Activated CD4-positive, CD25-positive, alpha-beta regulatory T cell treated with anti-CD3 and anti-CD28 coated beads, Interleukin-2, amount 50 U/mL, for 16 hours (primary cell): ENCODE results near the gene PKD1L1.

Experiments used
- DNase-seq: peaks from one replicate; pipeline ENCODE4 v3.0.0-alpha.2; 2020; ENCODE audit warnings: low read depth, low spot score

The PKD1L1 gene

GRCh38 chr7:47905076-47905920, 43.0 kb downstream of the PKD1L1 start:
- no peak for DNase-seq

GRCh38 chr7:47902013-47902412, 46.3 kb downstream of the PKD1L1 start:
- DNase-seq, result no peak

DNA sequence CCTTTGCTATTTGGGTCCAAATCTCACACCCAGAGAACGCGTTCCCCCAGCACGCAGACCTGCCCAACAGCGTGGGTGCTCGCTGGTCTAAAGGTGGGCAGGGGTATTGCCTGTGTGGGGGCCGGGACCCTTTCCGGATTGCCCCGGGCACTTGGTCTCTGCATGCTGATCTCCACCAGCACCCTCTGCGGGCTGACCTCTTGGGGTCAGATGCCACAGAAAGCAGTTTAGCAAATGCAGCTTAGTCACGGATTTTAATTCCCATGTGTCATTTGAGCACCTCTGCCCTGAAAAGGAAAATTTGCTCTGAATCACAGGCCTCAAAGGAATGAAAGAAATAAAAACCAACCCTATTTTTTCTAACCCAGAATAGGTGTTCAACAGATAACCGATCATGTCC, 46.7 kb downstream of the PKD1L1 start:
- no peak for DNase-seq

- DNase-seq, result no peak
Observed at GRCh38 chr7:47897831-47898230, 50.4 kb downstream of the PKD1L1 start.

GRCh38 chr7:47896809-47897423, 51.4 kb downstream of the PKD1L1 start:
- DNase-seq, result no peak

GRCh38 chr7:47895026-47895425, 53.2 kb downstream of the PKD1L1 start:
- no peak for DNase-seq

DNA sequence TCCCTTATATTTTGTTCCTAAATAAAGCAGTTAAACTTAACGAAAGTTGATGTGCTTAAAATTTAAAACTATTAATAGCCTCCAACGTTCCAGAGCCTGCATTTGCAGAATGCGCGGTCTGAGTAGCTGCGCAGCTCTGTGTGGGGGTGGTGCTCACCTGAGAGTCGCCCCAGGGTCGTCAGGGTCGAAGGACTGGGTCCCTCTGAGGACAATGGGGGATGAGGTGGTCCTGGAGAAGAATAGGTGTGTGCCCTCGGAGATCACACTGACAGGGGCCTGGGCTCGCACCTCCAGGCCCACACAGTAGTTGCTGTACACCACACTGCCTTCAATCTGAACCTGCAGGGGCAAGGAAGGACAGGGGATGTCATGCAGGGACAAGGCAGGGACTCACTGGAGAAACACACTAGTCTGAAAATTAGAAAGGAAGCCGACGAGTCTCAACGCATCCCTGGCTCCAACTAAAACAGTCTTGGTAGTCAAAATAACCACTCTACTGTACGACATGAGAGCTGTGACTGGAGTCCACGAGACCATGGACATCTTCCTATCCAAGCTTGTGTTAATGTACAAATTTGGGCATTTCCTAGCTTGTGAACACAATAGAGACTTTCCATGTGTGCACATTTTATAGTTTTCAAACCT, 54.4 kb downstream of the PKD1L1 start:
- DNase-seq, result no peak

GRCh38 chr7:47893238-47893637, 55.0 kb downstream of the PKD1L1 start:
- no peak for DNase-seq

DNA sequence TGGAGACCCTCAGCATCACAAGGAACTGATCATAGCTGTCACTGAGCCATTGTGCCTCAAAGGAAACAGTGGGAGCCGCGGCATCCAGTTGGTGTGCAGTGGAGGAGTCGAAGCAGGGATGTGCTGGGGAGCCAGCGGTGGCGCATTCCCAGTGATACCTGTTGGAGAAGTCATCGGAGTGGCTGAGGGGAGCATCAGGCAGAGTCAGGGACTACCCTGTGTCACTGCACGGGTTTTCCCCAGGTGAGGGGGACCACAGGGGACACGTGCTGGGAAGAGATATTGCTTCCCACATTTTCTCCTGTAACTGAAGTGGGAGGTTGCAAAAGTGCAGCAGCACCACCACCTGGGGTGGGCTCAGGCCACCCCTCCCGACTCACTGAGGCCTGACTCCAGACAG, 57.7 kb downstream of the PKD1L1 start:
- DNase-seq, result no peak

DNA sequence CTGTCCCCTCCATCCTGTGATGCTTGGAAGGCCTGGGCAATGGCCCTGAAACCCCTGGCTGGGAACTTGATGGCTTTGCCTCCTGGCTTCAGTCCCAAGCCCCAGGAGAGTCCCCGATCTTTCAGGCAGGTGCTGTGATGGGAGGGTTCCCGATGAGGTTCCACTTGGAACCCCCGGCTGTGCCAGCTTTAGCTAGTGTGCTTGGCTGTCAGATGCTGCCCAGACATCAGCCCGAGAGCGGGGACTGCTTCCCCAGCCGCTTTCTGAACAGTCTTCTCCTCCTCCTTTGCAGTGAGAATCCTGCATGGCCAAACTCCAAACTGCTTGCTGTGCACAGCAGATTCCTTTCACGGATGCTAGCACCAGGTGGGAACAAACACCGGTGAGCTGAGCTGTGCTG, 58.1 kb downstream of the PKD1L1 start:
- no peak for DNase-seq

- DNase-seq, result no peak
Observed at GRCh38 chr7:47889723-47890122, 58.5 kb downstream of the PKD1L1 start.

DNA sequence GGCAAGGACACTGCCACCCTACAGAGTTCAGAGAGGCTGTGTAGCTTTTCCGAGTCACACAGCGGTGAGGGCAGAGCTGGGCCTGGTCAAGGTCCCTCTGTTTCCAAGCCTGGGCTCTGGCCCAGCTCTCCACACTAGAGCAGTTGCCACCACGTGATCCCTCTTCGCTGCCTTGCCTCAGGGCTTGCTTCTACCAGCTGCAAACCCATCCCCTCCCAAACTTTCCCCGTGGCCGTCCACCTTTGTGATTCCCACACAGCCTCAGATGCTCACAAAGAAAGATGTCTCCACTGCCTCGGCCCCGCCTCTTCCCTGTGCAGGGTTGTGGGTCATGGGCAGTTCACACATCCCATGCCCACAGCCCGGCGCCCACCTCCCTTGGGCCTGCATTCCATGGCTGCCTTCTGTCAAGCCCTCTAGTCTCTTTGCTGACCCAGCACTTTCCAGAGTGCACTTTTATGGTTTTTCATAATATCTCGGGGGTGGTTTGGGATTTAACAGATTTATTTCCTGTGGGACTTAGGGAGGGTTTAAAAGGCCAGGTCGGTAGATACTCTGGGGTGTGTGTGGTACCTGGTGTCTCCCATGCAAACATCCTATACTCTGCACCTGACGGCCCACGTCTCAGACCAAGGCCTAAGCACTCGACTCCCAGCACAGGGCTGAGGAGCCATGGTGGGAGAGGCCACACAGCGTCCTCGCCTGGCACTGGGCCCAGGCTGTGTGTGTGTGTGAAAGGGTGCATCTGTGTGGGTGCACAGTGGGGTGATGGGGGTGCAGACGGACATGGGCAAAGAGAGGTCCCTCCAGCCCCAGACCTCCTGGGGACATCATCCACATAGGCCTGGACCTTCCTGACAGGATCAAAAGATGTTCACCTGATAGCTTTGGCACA, 59.6 kb downstream of the PKD1L1 start:
- no peak for DNase-seq

GRCh38 chr7:47887016-47887640, 61.1 kb downstream of the PKD1L1 start:
- no peak for DNase-seq

DNA sequence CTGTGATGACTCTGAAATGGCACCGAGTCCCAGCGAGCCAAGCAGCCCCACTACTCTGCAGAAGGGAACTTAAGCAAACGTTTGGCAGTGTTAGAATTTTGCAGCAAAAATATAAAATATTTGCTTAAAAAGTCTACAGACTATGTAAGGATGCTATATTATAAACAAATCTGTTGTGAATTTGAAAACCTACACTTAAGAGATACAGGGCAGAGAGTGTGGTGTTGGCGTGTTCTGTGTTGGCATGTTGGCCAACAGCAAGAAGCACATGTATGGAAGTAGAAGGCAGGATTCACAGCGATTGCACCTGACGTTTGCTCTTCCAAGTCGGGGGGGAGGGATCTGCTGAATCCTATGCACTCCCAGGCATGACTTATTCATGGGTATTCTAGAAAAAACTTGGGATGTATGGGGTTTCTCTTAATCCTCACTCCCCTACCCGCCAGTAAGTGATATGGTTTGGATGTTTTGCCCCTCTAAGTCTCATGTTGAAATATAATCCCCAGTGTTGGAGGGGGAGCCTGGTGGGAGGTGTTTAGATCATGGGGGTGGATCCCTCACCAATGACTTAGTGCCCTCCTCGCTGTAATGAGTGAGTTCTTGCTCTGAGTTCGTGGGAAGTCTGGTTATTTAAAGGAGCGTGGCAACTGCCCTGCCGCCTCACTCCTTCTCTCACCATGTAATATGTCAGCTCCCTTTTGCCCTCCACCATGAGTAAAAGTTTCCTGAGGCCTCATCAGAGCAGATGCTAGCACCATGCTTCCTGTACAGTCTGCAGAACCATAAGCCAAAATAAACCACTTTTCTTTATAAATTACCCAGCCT, 62.1 kb downstream of the PKD1L1 start:
- no peak for DNase-seq

- DNase-seq, result no peak
Observed at GRCh38 chr7:47885309-47885986, 62.8 kb downstream of the PKD1L1 start.

DNA sequence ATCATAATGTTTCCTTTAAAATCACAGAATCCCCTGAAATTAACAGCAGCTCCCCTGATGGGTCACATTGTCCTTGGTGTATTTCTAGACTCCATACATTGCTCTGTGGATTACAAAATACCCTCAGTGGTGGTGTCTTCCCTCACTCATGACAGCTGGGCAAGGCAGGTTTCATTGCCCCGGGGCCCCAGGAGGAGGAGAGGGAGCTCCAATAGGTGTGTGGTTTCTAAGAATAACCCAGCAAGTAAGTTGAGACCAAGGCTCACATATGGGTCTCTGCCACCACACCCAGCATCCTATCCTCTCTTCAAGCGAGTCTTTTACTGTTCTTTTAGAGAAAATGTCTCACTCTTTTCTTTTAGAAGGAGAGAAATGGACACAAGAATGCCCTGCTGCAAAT, 63.6 kb downstream of the PKD1L1 start:
- no peak for DNase-seq

- DNase-seq, result no peak
Observed at GRCh38 chr7:47882635-47883034, 65.6 kb downstream of the PKD1L1 start.

- DNase-seq, result no peak
Observed at GRCh38 chr7:47881256-47881655, 67.0 kb downstream of the PKD1L1 start.

DNA sequence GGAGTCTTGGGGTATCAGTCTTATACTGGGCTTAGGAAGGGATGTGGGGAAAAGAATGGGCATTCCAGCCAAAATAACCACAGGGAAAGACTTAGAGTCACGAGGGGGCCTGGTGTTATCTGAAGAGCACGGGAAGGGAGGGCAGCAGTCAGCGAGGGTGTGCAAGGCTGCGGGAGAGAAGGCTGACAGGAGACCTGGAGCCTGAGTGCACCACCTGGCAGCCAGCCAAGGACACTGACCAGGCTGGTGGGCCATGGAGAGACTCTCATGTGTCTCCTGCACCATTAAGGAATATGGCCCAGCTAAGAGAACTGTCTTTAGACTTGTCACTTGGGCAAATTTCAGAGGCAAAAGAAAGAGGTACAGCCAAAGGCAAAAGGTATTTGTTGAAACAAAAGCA, 69.6 kb downstream of the PKD1L1 start:
- DNase-seq, result no peak

GRCh38 chr7:47877336-47877735, 70.9 kb downstream of the PKD1L1 start:
- no peak for DNase-seq
